ENCODE results near the gene TRIM67. TPM values are rescaled to one million over a fixed set of nuclear protein-coding genes. Genes with fewer than 3 reads are reported as not detected.

The TRIM67 gene
- total RNA-seq, 1 donor from 2014 or later: not detected

DNA sequence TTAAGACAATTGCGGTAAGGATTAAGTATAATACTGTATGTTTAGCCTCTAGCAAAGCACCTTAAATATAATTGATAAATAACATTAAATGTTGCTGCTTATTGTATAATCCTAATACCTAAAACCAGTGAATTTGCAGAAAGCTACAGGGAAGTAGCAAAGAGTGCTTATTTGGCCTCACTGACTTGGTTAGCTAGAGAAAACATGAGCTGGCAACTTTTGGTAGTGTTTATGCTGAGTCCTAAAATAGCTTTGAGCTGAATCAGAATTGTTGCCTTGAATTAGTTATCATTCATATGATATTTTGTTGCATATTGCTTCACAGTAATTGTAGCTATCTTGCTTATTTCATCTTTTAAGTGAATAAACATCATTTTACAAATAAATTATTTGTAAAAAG is 3.5 kb downstream of the TRIM67 start:
- Histone ChIP-seq H3K4me3 (ENCODE audit: low read depth, low read length) (no peak overlapping the region), H3K36me3 (ENCODE audit: control insufficient read depth, insufficient read depth, low read length) (no peaks in the 10 kb centered on the region), H3K27me3 (ENCODE audit: control insufficient read depth, insufficient read depth, low read length) (peaks cover 30% of the 10 kb centered on the region)
- FAIRE-seq (no peak), DNase-seq (ENCODE audit: low read depth) (peak; percentile 69)
- TF ChIP-seq, protein P1, sequence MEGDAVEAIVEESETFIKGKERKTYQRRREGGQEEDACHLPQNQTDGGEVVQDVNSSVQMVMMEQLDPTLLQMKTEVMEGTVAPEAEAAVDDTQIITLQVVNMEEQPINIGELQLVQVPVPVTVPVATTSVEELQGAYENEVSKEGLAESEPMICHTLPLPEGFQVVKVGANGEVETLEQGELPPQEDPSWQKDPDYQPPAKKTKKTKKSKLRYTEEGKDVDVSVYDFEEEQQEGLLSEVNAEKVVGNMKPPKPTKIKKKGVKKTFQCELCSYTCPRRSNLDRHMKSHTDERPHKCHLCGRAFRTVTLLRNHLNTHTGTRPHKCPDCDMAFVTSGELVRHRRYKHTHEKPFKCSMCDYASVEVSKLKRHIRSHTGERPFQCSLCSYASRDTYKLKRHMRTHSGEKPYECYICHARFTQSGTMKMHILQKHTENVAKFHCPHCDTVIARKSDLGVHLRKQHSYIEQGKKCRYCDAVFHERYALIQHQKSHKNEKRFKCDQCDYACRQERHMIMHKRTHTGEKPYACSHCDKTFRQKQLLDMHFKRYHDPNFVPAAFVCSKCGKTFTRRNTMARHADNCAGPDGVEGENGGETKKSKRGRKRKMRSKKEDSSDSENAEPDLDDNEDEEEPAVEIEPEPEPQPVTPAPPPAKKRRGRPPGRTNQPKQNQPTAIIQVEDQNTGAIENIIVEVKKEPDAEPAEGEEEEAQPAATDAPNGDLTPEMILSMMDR (IDR thresholded peaks at IDR 0.05; ENCODE audit: insufficient read depth, low read length, severe bottlenecking): no peak

DNA sequence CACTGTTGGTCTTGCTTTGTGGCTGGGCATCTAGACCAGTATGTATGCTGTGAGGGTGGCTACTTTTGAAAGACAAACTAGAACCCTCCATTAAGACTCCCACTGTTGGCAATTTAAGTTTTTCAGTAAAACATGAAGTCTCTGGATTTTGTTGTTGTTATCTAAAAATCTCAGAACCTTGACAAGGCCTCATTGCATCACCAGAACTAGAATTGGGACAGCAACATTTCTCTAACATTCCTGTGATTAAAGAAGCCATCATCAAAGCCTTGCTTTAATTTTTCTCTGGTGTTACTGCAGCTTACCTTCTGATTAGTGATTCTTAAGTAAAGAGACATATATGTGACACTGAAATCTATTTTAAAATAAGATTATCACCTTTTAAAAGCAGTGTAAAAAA is 4.5 kb downstream of the TRIM67 start:
- H3K4me3 ChIP-seq (ENCODE audit: low read depth, low read length): no peak overlapping the region
- no peaks in the 10 kb centered on the region for H3K36me3 ChIP-seq (ENCODE audit: control insufficient read depth, insufficient read depth, low read length)
- DNase-seq (ENCODE audit: low read depth) (no peak), FAIRE-seq (no peak)
- H3K27me3 ChIP-seq (ENCODE audit: control insufficient read depth, insufficient read depth, low read length): peaks cover 21% of the 10 kb centered on the region
- TF ChIP-seq, protein P1 (IDR thresholded peaks at IDR 0.05; ENCODE audit: insufficient read depth, low read length, severe bottlenecking): no peak

DNA sequence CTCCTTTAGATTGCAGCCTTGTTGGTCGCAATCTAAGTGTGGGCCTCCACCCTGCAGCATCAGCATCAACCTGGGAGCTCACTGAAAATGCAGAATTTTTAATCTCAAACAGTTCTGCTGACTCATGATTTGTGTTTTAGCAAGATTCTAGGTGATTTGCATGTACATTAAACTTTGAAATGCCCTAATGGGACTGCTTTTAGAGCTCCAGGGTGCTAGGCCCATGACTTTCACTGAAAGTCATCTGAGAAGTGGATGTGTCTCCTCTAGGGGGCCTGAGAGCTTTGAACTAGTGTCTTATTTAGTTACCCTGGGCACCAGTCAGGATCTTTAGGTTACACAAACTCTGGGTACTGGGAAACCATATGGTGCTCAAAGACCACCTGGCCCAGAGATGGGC is 9.0 kb downstream of the TRIM67 start:
- DNase-seq (ENCODE audit: low read depth): no peak
- Histone ChIP-seq H3K4me3 (ENCODE audit: low read depth, low read length) (no peak overlapping the region), H3K36me3 (ENCODE audit: control insufficient read depth, insufficient read depth, low read length) (no peaks in the 10 kb centered on the region), H3K27me3 (ENCODE audit: control insufficient read depth, insufficient read depth, low read length) (peaks cover 1% of the 10 kb centered on the region)
- TF ChIP-seq, protein P1 (IDR thresholded peaks at IDR 0.05; ENCODE audit: insufficient read depth, low read length, severe bottlenecking): no peak
- no peak for FAIRE-seq

DNA sequence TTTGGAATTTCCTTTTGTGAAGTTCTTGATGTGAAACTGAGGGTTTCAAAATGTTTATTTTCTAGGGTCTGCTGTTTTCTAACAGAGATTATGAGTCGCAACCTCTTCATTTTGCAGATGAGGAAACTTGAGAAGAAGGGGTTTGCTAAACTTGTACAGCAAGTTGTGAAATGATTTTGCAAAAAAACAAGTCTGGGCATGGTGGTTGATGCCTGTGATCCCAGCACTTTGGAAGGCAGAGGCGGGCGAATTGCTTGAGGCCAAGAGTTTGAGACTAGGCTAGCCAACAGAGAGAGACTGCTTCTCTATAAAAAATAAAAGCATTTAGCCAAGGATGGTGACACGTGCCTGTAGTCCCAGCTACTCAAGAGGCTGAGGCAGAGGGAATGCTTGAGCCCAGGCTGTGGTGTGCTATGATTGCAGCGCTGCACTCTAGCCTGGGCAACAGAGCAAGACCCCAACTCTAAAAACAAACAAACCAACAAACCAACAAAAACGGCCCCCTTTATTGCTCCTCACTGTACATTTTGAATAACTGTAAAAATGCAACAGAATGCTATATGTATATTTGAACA is 9.9 kb downstream of the TRIM67 start:
- FAIRE-seq (no peak), DNase-seq (ENCODE audit: low read depth) (peak; percentile 93)
- H3K4me3 ChIP-seq (ENCODE audit: low read depth, low read length): no peak overlapping the region
- H3K36me3 ChIP-seq (ENCODE audit: control insufficient read depth, insufficient read depth, low read length): no peaks in the 10 kb centered on the region
- TF ChIP-seq, protein P1 (IDR thresholded peaks at IDR 0.05; ENCODE audit: insufficient read depth, low read length, severe bottlenecking): no peak
- peaks cover 2% of the 10 kb centered on the region for H3K27me3 ChIP-seq (ENCODE audit: control insufficient read depth, insufficient read depth, low read length)

DNA sequence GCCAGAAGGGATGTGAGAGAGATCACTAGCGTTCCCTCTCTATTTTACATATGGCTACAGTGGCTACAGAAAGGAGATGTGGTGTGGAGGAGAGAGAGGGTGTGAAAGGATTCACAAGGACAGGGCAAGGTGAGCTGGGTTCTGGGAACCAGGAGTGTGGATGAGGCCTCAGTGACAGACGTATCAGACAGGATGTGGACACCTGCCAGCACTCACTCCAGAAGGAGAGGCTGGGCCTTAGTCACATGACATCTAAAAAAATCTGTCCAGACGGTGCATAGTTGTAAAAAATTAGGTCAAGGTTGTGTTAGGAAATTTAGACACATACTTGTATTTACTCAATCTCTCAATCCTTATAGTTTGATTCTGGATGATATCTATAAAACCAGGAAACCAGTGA is 10.6 kb downstream of the TRIM67 start:
- Histone ChIP-seq H3K27me3 (ENCODE audit: control insufficient read depth, insufficient read depth, low read length) (peaks cover 5% of the 10 kb centered on the region), H3K36me3 (ENCODE audit: control insufficient read depth, insufficient read depth, low read length) (no peaks in the 10 kb centered on the region), H3K4me3 (ENCODE audit: low read depth, low read length) (no peak overlapping the region)
- TF ChIP-seq, protein P1 (IDR thresholded peaks at IDR 0.05; ENCODE audit: insufficient read depth, low read length, severe bottlenecking): no peak
- peak; percentile 30 for DNase-seq (ENCODE audit: low read depth)
- FAIRE-seq: no peak

DNA sequence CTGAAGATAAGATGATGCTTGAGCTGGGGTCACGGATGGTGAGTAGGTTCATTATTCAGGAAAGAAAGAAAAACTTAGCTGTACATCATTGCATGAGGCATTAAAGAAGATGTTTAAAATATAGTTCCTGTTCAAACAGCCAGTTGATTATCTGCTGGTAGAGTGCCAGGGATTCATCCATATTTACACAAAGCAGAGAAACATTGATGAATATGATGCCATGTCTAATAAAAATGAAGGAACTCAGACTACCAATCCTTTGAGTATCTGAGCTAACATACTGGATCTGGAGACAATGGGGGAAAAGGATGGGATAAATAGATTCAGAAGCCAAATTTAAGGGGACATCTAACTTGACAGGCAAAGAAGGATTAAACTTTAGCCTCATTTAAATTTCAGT is 14.6 kb downstream of the TRIM67 start:
- no peak for FAIRE-seq
- peaks cover 5% of the 10 kb centered on the region for H3K27me3 ChIP-seq (ENCODE audit: control insufficient read depth, insufficient read depth, low read length)
- TF ChIP-seq, protein P1 (IDR thresholded peaks at IDR 0.05; ENCODE audit: insufficient read depth, low read length, severe bottlenecking): no peak

More for the DNA sequence above, 14.6 kb downstream of the TRIM67 start:
- Histone ChIP-seq H3K4me3 (ENCODE audit: low read depth, low read length) (no peak overlapping the region), H3K36me3 (ENCODE audit: control insufficient read depth, insufficient read depth, low read length) (no peaks in the 10 kb centered on the region)
- DNase-seq (ENCODE audit: low read depth): no peak

Data from bronchial epithelial cell (primary cell).